Measurements from ENCODE around the gene IKZF4. TPM values are rescaled to one million over a fixed set of nuclear protein-coding genes. Genes with fewer than 3 reads are reported as not detected.

Gene IKZF4
- total RNA-seq, 6 experiments from 2014 or later: 0.99 to 2.6 (median 2.3) TPM

GRCh38 chr12:56004211-56004610 lies 16.6 kb upstream of the IKZF4 start:
- Histone ChIP-seq H3K27ac (no peak overlapping the region), H3K4me3 (no peak overlapping the region), H3K36me3 (peaks cover 0 to 21% (median 7%) of the 10 kb centered on the region in 4 donors), H3K27me3 (no peaks in the 10 kb centered on the region), H3K4me1 (peaks cover 0 to 22% (median 7%) of the 10 kb centered on the region in 4 donors), H3K9me3 (no peaks in the 10 kb centered on the region)
- ATAC-seq (no peak), DNase-seq (no peak)
- no peak for TF ChIP-seq POLR2A (IDR thresholded peaks at IDR 0.05)
- no peak for TF ChIP-seq CTCF (IDR thresholded peaks at IDR 0.05)
- 90% methylated on average over 2 of the region's 10 CpGs for WGBS (ENCODE audit: insufficient coverage, low coverage, low lambda C conversion rate, missing lambda C conversion rate)
- intact Hi-C loops (cut with DNase I): no loop called here

- H3K27me3 ChIP-seq: no peaks in the 10 kb centered on the region
- ATAC-seq: peak; percentile 73 to 87 (median 79)
- peak in 2 of 3 donors; percentile 70 to 72 for DNase-seq
Observed at GRCh38 chr12:56007564-56008559, 13.0 kb upstream of the IKZF4 start.

GRCh38 chr12:56010111-56010570 lies 10.7 kb upstream of the IKZF4 start:
- Histone ChIP-seq H3K4me3 (no peak overlapping the region), H3K4me1 (peaks cover 0 to 35% (median 6%) of the 10 kb centered on the region in 4 donors), H3K36me3 (no peaks in the 10 kb centered on the region), H3K27me3 (no peaks in the 10 kb centered on the region), H3K9me3 (no peaks in the 10 kb centered on the region), H3K27ac (no peak overlapping the region)
- TF ChIP-seq POLR2A (IDR thresholded peaks at IDR 0.05) (no peak), CTCF (IDR thresholded peaks at IDR 0.05) (no peak)
- DNase-seq (no peak), ATAC-seq (peak in 1 of 4 donors; percentile 20)
- WGBS (ENCODE audit: insufficient coverage, low coverage, low lambda C conversion rate, missing lambda C conversion rate): 24% methylated on average over 2 of the region's 2 CpGs
- intact Hi-C loops (cut with DNase I): no loop called here

More at GRCh38 chr12:56007564-56008559, 13.0 kb upstream of the IKZF4 start:
- intact Hi-C loops (cut with DNase I): no loop called here
- H3K36me3 ChIP-seq: peaks cover 0 to 18% (median 5%) of the 10 kb centered on the region in 4 donors
- H3K4me3 ChIP-seq: peak overlapping the region; percentile 77 to 90 (median 85)
- H3K9me3 ChIP-seq: no peaks in the 10 kb centered on the region
- 5% methylated on average over 38 of the region's 44 CpGs for WGBS (ENCODE audit: insufficient coverage, low coverage, low lambda C conversion rate, missing lambda C conversion rate)
- H3K4me1 ChIP-seq: peaks cover 0 to 13% (median 2%) of the 10 kb centered on the region in 4 donors
- peak overlapping the region; percentile 41 to 78 (median 78) for H3K27ac ChIP-seq
- TF ChIP-seq POLR2A (IDR thresholded peaks at IDR 0.05) (no peak), CTCF (IDR thresholded peaks at IDR 0.05) (no peak)

- intact Hi-C loops (cut with DNase I): no loop called here
- ATAC-seq (no peak), DNase-seq (no peak)
- Histone ChIP-seq H3K27me3 (no peaks in the 10 kb centered on the region), H3K4me3 (no peak overlapping the region), H3K4me1 (peaks cover 0 to 38% (median 5%) of the 10 kb centered on the region in 4 donors), H3K27ac (no peak overlapping the region), H3K9me3 (no peaks in the 10 kb centered on the region), H3K36me3 (no peaks in the 10 kb centered on the region)
- TF ChIP-seq POLR2A (IDR thresholded peaks at IDR 0.05) (no peak), CTCF (IDR thresholded peaks at IDR 0.05) (no peak)
- WGBS (ENCODE audit: insufficient coverage, low coverage, low lambda C conversion rate, missing lambda C conversion rate): 91% methylated on average over 1 of the region's 2 CpGs
Observed at GRCh38 chr12:56011509-56012090, 9.2 kb upstream of the IKZF4 start.
